ENCODE results near the gene GAPDH.
"Not testable (repeated sequence)": the region's sequence is repeated elsewhere in the genome, so short reads cannot be mapped to it uniquely, and the experiment has no call there.

- not testable (repeated sequence) for TF ChIP-seq CTCF (IDR thresholded peaks at IDR 0.05; ENCODE audit: low read depth, low read length); POLR2A (IDR thresholded peaks at IDR 0.05; ENCODE audit: extremely low read depth, insufficient read length)
Measured at GRCh38 chr12:6586569-6586968, 52.3 kb downstream of the GAPDH start.

All from NB4 (cell line).